B cell (primary cell): Measurements from ENCODE around the gene SYNJ2. TPM values are rescaled to one million over a fixed set of nuclear protein-coding genes. Genes with fewer than 3 reads are reported as not detected.

Experiments
- ATAC-seq: fragments of 200-7000 bp; cut with Tn5 transposase; one replicate; pipeline ENCODE4 v1.10.0; 2021; ENCODE audit warnings: low read depth, mild to moderate bottlenecking, moderate number of reproducible peaks, moderate library complexity
- CTCF ChIA-PET: fragments of 350-600 bp; sonication (Branson Sonifier 250); formaldehyde crosslinking; loops from one replicate; lab custom pipeline; 2021; ENCODE audit warnings: antibody characterized with exemption, inconsistent platforms; lab: Charles Lee
- POLR2A ChIA-PET: fragments of 350-600 bp; sonication (Branson Sonifier 250); formaldehyde crosslinking; loops from one replicate; lab custom pipeline; 2021; ENCODE audit warnings: antibody characterized with exemption; lab: Charles Lee
- DNase-seq: peaks from one replicate; pipeline ENCODE4 v3.0.0; 2013
- H2AFZ ChIP-seq: 2 replicates; pipeline ENCODE4 v1.6.1; 2012; ENCODE audit warnings: mild to moderate bottlenecking, low read depth, low read length; ENCODE audit not compliant: insufficient read depth, poor library complexity, severe bottlenecking
- H3K27ac ChIP-seq, 2 donors: 1 replicate in 1 of 2; 2 replicates in 1 of 2; pipeline ENCODE4 v1.5.1; 2012 to 2013; ENCODE audit warnings: low read length in 2 of 2, mild to moderate bottlenecking in 2 of 2, moderate library complexity in 1 of 2
- H3K27me3 ChIP-seq, 4 experiments: fragments of 200-600 bp in 1 of 4; sonication (generic) in 1 of 4; replicated peaks in 1 of 4; 1 replicate in 2 of 4; 2 replicates in 2 of 4; pipeline versions ENCODE4 v1.6.1 to v1.7.0; 2013 to 2016; ENCODE audit warnings: low read length in 3 of 4, mild to moderate bottlenecking in 2 of 4, mixed read lengths in 1 of 4, moderate library complexity in 1 of 4; ENCODE audit not compliant: insufficient read depth in 4 of 4, control insufficient read depth in 3 of 4; ENCODE audit errors: control extremely low read depth in 1 of 4
- H3K36me3 ChIP-seq, 2 experiments: replicated peaks in 1 of 2; 1 replicate in 1 of 2; 2 replicates in 1 of 2; pipeline versions ENCODE4 v1.6.1 to v1.7.1; 2013; ENCODE audit warnings: low read length in 1 of 2; ENCODE audit not compliant: insufficient read depth in 2 of 2, control insufficient read depth in 1 of 2; ENCODE audit errors: control extremely low read depth in 1 of 2, extremely low read depth in 1 of 2
- H3K4me1 ChIP-seq, 2 donors: fragments of 200-600 bp in 1 of 2; sonication (generic) in 1 of 2; 1 replicate in 1 of 2; 2 replicates in 1 of 2; pipeline versions ENCODE4 v1.5.1 to v1.6.1; 2013 to 2017; ENCODE audit warnings: low read length in 2 of 2; ENCODE audit not compliant: control insufficient read depth in 2 of 2, insufficient read depth in 2 of 2
- H3K4me2 ChIP-seq: replicated peaks from 2 replicates; pipeline ENCODE3; 2012; ENCODE audit warnings: mild to moderate bottlenecking, low read depth, low read length; ENCODE audit not compliant: poor library complexity, severe bottlenecking
- H3K4me3 ChIP-seq, 5 experiments: fragments of 200-600 bp in 1 of 5; sonication (generic) in 1 of 5; 1 replicate in 3 of 5; 2 replicates in 2 of 5; pipeline versions ENCODE4 v1.5.1 to v1.7.0; 2011 to 2016; ENCODE audit warnings: low read length in 4 of 5, mild to moderate bottlenecking in 4 of 5, low read depth in 2 of 5, control low read depth in 1 of 5, moderate library complexity in 1 of 5; ENCODE audit not compliant: insufficient read depth in 1 of 5; ENCODE audit errors: control extremely low read depth in 1 of 5, extremely low read depth in 1 of 5
- H3K79me2 ChIP-seq: fragments of 200-600 bp; sonication (generic); one replicate; pipeline ENCODE4 v1.6.0; 2016; ENCODE audit warnings: low read length; ENCODE audit not compliant: control insufficient read depth, insufficient read depth
- H3K9ac ChIP-seq: fragments of 200-600 bp; sonication (generic); 2 replicates; pipeline ENCODE4 v1.6.1; 2017; ENCODE audit warnings: mild to moderate bottlenecking, low read length, moderate library complexity
- H3K9me3 ChIP-seq, 3 donors: one replicate each; pipeline versions ENCODE4 v1.6.1 to v1.7.1; 2013; ENCODE audit warnings: low read length in 2 of 3; ENCODE audit not compliant: control insufficient read depth in 2 of 3, insufficient read depth in 1 of 3; ENCODE audit errors: control extremely low read depth in 1 of 3
- H4K20me1 ChIP-seq: 2 replicates; pipeline ENCODE4 v1.6.0; 2012; ENCODE audit warnings: mild to moderate bottlenecking, low read length; ENCODE audit not compliant: insufficient read depth, control insufficient read depth, poor library complexity, severe bottlenecking
- H3K27ac Mint-ChIP-seq: one replicate; pipeline ENCODE4 v1.8.0; 2021; ENCODE audit warnings: mixed read lengths
- H3K27me3 Mint-ChIP-seq: one replicate; pipeline ENCODE4 v1.8.0; 2021; ENCODE audit warnings: mixed read lengths
- H3K4me1 Mint-ChIP-seq: one replicate; pipeline ENCODE4 v1.8.0; 2021; ENCODE audit warnings: mixed read lengths
- H3K4me3 Mint-ChIP-seq: one replicate; pipeline ENCODE4 v1.8.0; 2021; ENCODE audit warnings: mixed read lengths
- H3K9me3 Mint-ChIP-seq: one replicate; pipeline ENCODE4 v1.8.0; 2022; ENCODE audit warnings: mixed read lengths; ENCODE audit not compliant: insufficient read depth
- CTCF ChIP-seq: fragments of 200-600 bp; IDR thresholded peaks from one replicate; pipeline ENCODE4 v1.8.0; 2022; ENCODE audit warnings: antibody characterized with exemption, mild to moderate bottlenecking
- EZH2 ChIP-seq: IDR thresholded peaks from 2 replicates; pipeline ENCODE4 v1.6.1; 2012; ENCODE audit warnings: borderline replicate concordance, low read depth, mild to moderate bottlenecking, moderate library complexity, low read length; ENCODE audit not compliant: insufficient read depth, poor library complexity, severe bottlenecking
- WGBS: methylation state at CpG from one replicate; pipeline ENCODE4 v1.1.5; 2013; ENCODE audit warnings: missing lambda C conversion rate; ENCODE audit not compliant: insufficient coverage; 5-methylcytosine and 5-hydroxymethylcytosine counted together
- intact Hi-C: fragments of 100-400 bp; cut with micrococcal nuclease; formaldehyde crosslinking; loops from one replicate; pipeline ENCODE4 v1.10.0; 2022
- polyA plus RNA-seq: library from polyadenylated mRNA; depleted of rRNA; stranded (reverse); fragments of >200 nt; gene quantifications from 2 replicates; pipeline ENCODE4 v1.2.3, GENCODE V29; 2012
- total RNA-seq, 2 donors: library from RNA; stranded (reverse); fragments of 120-200 nt in 1 of 2; gene quantifications; 1 replicate in 1 of 2; 2 replicates in 1 of 2; pipeline versions ENCODE4 v1.2.3 to v1.2.4, GENCODE V29; 2013 to 2022

Gene SYNJ2
- total and polyA plus RNA-seq, 2 donors (not counting 1 experiment from before 2014, with no cell fraction given): 5.2 to 11.4 TPM

GRCh38 chr6:158000530-158001307, 19.1 kb downstream of the SYNJ2 start:
- Histone ChIP-seq H3K27me3 (no peaks in the 10 kb centered on the region), H3K27ac (no peak overlapping the region), H3K36me3 (no peaks in the 10 kb centered on the region), H3K9me3 (peaks cover 0 to 6% (median 0%) of the 10 kb centered on the region in 3 donors), H3K4me3 (no peak overlapping the region), H3K4me2 (no peak overlapping the region), H3K9ac (no peak overlapping the region), H2AFZ (no peak overlapping the region), H3K4me1 (no peaks in the 10 kb centered on the region), H4K20me1 (no peaks in the 10 kb centered on the region), H3K79me2 (peaks cover 11% of the 10 kb centered on the region)
- no peaks in the 10 kb centered on the region for H3K27me3 Mint-ChIP-seq
- no peak overlapping the region for H3K4me3 Mint-ChIP-seq
- no peak for DNase-seq
- H3K4me1 Mint-ChIP-seq: peaks cover 4% of the 10 kb centered on the region
- ChIA-PET POLR2A (interaction anchor here (0.6 kb wide), 1 partner anchor 7 kb away, joined by 4 read pairs; no protein-coding TSS in a partner anchor), CTCF (no interaction called here)
- intact Hi-C loops: no loop called here
- H3K27ac Mint-ChIP-seq: no peak overlapping the region
- H3K9me3 Mint-ChIP-seq: no peaks in the 10 kb centered on the region
- TF ChIP-seq CTCF (no peak), EZH2 (no peak)
- no peak for ATAC-seq
- WGBS: 96% methylated on average over 13 of the region's 17 CpGs

- Histone ChIP-seq H3K9ac (no peak overlapping the region), H3K79me2 (peaks cover 3% of the 10 kb centered on the region), H4K20me1 (no peaks in the 10 kb centered on the region), H3K36me3 (no peaks in the 10 kb centered on the region), H3K4me3 (no peak overlapping the region), H3K4me1 (no peaks in the 10 kb centered on the region), H2AFZ (no peak overlapping the region), H3K9me3 (peaks cover 0 to 6% (median 0%) of the 10 kb centered on the region in 3 donors), H3K27ac (no peak overlapping the region), H3K27me3 (no peaks in the 10 kb centered on the region), H3K4me2 (no peak overlapping the region)
- Mint-ChIP-seq H3K9me3 (no peaks in the 10 kb centered on the region), H3K4me3 (no peak overlapping the region), H3K27me3 (no peaks in the 10 kb centered on the region), H3K27ac (no peak overlapping the region), H3K4me1 (peaks cover 4% of the 10 kb centered on the region)
- ATAC-seq (no peak), DNase-seq (no peak)
- ChIA-PET CTCF (no interaction called here), POLR2A (no interaction called here)
- 99% methylated on average over 5 of the region's 6 CpGs for WGBS
- intact Hi-C loops: no loop called here
- TF ChIP-seq EZH2: no peak
- no peak for TF ChIP-seq CTCF
Measured at GRCh38 chr6:158002249-158002950, 20.7 kb downstream of the SYNJ2 start.
